BJ (cell line): ENCODE results near the gene NOP53. TPM values are rescaled to one million over a fixed set of nuclear protein-coding genes. Genes with fewer than 3 reads are reported as not detected.
A peak's percentile ranks its signal among the peaks of the same experiment; 100 is the strongest.

Experiments
- CTCF ChIA-PET: fragments of 350-600 bp; formaldehyde crosslinking; extraction: SDS; loops from one replicate; lab custom pipeline; 2021; ENCODE audit warnings: antibody characterized with exemption, inconsistent platforms; lab: Yijun Ruan, JAX
- POLR2A ChIA-PET: fragments of 300-600 bp; sonication (Branson Sonifier 250); formaldehyde crosslinking; extraction: SDS; loops from one replicate; lab custom pipeline; 2021; ENCODE audit warnings: antibody characterized with exemption; lab: Charles Lee
- DNase-seq: peaks from one replicate; pipeline ENCODE4 v3.0.0-alpha.2; 2011; ENCODE audit warnings: low read depth
- H3K27me3 ChIP-seq: 2 replicates; pipeline ENCODE4 v1.6.0; 2011; ENCODE audit warnings: low read length; ENCODE audit not compliant: control insufficient read depth, insufficient read depth
- H3K36me3 ChIP-seq: 2 replicates; pipeline ENCODE4 v1.5.1; 2011; ENCODE audit warnings: low read length; ENCODE audit not compliant: control insufficient read depth, insufficient read depth
- H3K4me3 ChIP-seq: 2 replicates; pipeline ENCODE4 v1.5.1; 2011; ENCODE audit warnings: low read depth, mild to moderate bottlenecking, control low read depth, low read length
- CTCF ChIP-seq: IDR thresholded peaks from 2 replicates; pipeline ENCODE4 v1.5.1; 2011; ENCODE audit warnings: low read depth, mild to moderate bottlenecking, control low read depth, inconsistent platforms, low read length, moderate library complexity; ENCODE audit not compliant: insufficient read depth
- polyA plus RNA-seq: library from polyadenylated mRNA; depleted of rRNA; stranded (reverse); fragments of >200 nt; gene quantifications from 2 replicates; pipeline ENCODE4 v1.2.3, GENCODE V29; 2011

NOP53 gene
- polyA plus RNA-seq, 1 experiment: 135 TPM

DNA sequence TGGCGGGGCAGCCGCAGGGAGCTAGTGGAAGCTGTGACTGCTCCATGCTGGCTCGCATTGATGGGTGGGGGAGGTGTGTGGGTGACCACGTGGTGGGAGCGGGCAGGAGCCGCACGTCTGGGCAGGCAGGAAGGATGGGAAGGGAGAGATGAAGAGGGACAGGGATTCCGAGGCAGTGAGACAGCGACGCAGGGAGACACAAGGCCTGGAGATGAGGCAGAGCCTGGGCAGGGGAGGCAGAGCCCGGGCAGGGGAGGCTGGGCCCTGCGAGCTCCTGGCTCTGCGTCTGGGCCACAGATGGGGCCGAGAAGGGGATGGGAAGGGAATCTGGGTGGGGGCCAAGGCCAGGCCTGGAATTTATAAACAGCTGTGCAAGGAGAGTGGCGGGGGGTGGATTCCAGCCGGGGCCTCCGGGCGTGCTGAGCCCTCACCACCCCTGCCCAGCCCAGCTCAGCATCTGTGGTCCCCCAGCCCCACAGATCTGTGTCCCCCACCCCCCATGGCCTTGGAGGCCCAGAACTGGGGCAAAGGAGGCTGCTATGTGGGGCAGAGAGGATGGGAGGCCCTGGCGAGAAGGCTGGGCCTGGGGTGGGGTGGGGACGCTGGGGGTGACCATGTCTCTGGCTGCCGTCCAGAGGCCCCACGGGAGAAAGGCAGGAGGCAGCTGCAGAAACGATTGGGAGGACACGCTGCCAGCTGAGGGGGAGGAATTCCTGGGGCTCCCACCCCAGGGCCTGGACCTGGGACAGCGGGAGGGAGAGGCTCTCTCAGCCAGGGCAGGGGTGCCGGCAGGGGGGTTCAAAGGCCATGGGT lies 26.1 kb upstream of the NOP53 start:
- peak; percentile 99 for DNase-seq
- CTCF ChIA-PET: interaction anchor here (0.6 to 2.8 kb wide), 11 partner anchors 9 to 284 kb away, joined by 3 to 36 read pairs (median 3); partner anchors contain the start of gene NOP53
- POLR2A ChIA-PET: interaction anchor here (0.5 to 0.6 kb wide), 2 partner anchors 12 to 370 kb away, joined by 4 to 20 read pairs; partner anchors contain the start of gene DHX34

GRCh38 chr19:47720669-47721422 lies 24.5 kb upstream of the NOP53 start:
- TF ChIP-seq CTCF: no peak
- H3K36me3 ChIP-seq: peaks cover 32% of the 10 kb centered on the region
- no peak for DNase-seq
- peak overlapping the region; percentile 3; the same call in 1 of the 2 replicates for H3K4me3 ChIP-seq
- ChIA-PET CTCF (no interaction called here), POLR2A (no interaction called here)
- H3K27me3 ChIP-seq: no peaks in the 10 kb centered on the region

More for the DNA sequence above, 26.1 kb upstream of the NOP53 start:
- peaks cover 24% of the 10 kb centered on the region for H3K36me3 ChIP-seq
- no peak for TF ChIP-seq CTCF
- H3K27me3 ChIP-seq: no peaks in the 10 kb centered on the region
- peak overlapping the region; percentile 28 for H3K4me3 ChIP-seq

- ChIA-PET POLR2A (interaction anchor here (0.6 to 0.7 kb wide), 4 partner anchors 10 to 636 kb away, joined by 3 to 5 read pairs (median 4); partner anchors contain the start of gene NOP53), CTCF (interaction anchor here (0.6 to 3.7 kb wide), 7 partner anchors 10 to 528 kb away, joined by 3 to 16 read pairs (median 3); partner anchors contain the start of gene EHD2)
- peak; percentile 74 for DNase-seq
- Histone ChIP-seq H3K4me3 (no peak overlapping the region), H3K36me3 (peaks cover 25% of the 10 kb centered on the region), H3K27me3 (no peaks in the 10 kb centered on the region)
- no peak for TF ChIP-seq CTCF
Observed at GRCh38 chr19:47723581-47723940, 21.8 kb upstream of the NOP53 start.

- no peak for DNase-seq
- Histone ChIP-seq H3K4me3 (no peak overlapping the region), H3K36me3 (peaks cover 34% of the 10 kb centered on the region), H3K27me3 (no peaks in the 10 kb centered on the region)
- POLR2A ChIA-PET: no interaction called here
- CTCF ChIA-PET: interaction anchor here (0.8 to 1.7 kb wide), 2 partner anchors 13 to 18 kb away, joined by 3 to 4 read pairs; partner anchors contain the start of gene EHD2
- no peak for TF ChIP-seq CTCF
Observed at GRCh38 chr19:47725759-47726401, 19.5 kb upstream of the NOP53 start.
